Upper lobe of left lung (tissue), 4 donors: ENCODE data around the gene GUCA2A.

Experiments
- POLR2AphosphoS5 ChIP-seq, 2 donors: sonication (generic); formaldehyde crosslinking; IDR thresholded peaks; one replicate each; pipeline ENCODE4 v1.5.1; 2017; ENCODE audit warnings: antibody characterized with exemption in 2 of 2
- TF ChIP-seq, protein P1 (sequence below), 6 experiments: fragments of 450-650 bp in 4 of 6; fragments of 200-600 bp in 2 of 6; sonication (generic) in 2 of 6; IDR thresholded peaks; one replicate each; pipeline ENCODE4 v1.5.1; 2016 to 2019; ENCODE audit warnings: antibody characterized with exemption in 6 of 6

DNA sequence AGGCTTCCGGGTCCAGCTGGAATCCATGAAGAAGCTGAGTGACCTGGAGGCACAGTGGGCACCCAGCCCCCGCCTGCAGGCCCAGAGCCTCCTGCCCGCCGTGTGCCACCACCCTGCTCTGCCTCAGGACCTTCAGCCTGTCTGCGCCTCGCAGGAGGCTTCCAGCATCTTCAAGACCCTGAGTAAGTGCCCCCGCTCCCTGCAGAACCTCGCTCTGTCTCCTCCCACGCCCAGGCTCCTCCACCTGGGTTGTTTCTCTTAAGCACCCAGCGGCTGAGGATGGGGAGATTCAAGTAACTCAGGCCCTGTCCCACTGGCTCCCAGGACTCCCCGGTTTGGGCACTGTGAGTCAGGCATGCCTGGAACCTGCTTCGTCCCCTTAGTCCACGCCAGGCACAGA lies 9.9 kb downstream of the GUCA2A start:
- TF ChIP-seq, protein P1, sequence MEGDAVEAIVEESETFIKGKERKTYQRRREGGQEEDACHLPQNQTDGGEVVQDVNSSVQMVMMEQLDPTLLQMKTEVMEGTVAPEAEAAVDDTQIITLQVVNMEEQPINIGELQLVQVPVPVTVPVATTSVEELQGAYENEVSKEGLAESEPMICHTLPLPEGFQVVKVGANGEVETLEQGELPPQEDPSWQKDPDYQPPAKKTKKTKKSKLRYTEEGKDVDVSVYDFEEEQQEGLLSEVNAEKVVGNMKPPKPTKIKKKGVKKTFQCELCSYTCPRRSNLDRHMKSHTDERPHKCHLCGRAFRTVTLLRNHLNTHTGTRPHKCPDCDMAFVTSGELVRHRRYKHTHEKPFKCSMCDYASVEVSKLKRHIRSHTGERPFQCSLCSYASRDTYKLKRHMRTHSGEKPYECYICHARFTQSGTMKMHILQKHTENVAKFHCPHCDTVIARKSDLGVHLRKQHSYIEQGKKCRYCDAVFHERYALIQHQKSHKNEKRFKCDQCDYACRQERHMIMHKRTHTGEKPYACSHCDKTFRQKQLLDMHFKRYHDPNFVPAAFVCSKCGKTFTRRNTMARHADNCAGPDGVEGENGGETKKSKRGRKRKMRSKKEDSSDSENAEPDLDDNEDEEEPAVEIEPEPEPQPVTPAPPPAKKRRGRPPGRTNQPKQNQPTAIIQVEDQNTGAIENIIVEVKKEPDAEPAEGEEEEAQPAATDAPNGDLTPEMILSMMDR (IDR thresholded peaks at IDR 0.05): no peak
- TF ChIP-seq POLR2AphosphoS5 (IDR thresholded peaks at IDR 0.05): no peak
